GM12891 (cell line): ENCODE results near the gene EIF2B4.

ENCODE experiments used
- PAX5 ChIP-seq: IDR thresholded peaks from 2 replicates; pipeline ENCODE4 v1.6.1; 2011; ENCODE audit warnings: low read length, moderate library complexity, mild to moderate bottlenecking; ENCODE audit not compliant: insufficient read depth, severe bottlenecking
- POLR2A ChIP-seq: IDR thresholded peaks from 2 replicates; pipeline ENCODE4 v1.6.1; 2011; ENCODE audit warnings: low read depth, low read length, control low read depth
- POLR2AphosphoS5 ChIP-seq: IDR thresholded peaks from 2 replicates; pipeline ENCODE4 v1.6.1; 2011; ENCODE audit warnings: low read depth, low read length, control low read depth
- POU2F2 ChIP-seq: IDR thresholded peaks from 2 replicates; pipeline ENCODE4 v1.6.1; 2011; ENCODE audit warnings: low read depth, mild to moderate bottlenecking, control low read depth, low read length, moderate library complexity
- SPI1 ChIP-seq: IDR thresholded peaks from 2 replicates; pipeline ENCODE4 v1.6.1; 2011; ENCODE audit warnings: low read depth, low read length, control low read depth
- TAF1 ChIP-seq: IDR thresholded peaks from 2 replicates; pipeline ENCODE4 v1.6.1; 2011; ENCODE audit warnings: low read depth, low read length, control low read depth

DNA sequence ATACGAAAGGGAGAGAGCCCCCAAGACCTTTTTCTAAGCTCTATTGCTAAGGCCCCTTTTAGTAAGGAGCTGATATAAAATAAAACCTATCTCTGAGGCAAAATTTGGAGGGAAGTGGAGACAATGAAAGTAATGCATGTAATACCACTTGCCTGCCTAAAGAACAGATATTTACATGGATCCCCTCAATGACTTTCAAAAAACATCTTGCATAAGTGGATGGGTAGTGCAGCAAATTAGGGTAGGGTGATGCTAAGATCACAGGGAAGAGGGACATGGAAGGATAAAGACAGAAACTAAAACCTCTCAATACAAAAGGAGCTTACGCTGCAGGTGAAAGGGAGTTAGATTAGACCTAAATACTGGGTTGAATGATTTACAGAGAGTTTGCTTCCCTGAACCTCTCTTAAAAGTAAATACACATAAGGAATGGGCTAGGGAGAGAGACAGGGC is 9.3 kb upstream of the EIF2B4 start:
- TF ChIP-seq POLR2AphosphoS5 (no peak), POLR2A (no peak), TAF1 (no peak), POU2F2 (no peak), SPI1 (no peak), PAX5 (no peak)
